H1 (cell line): ENCODE measurements around the gene MREG. TPM values are rescaled to one million over a fixed set of nuclear protein-coding genes. Genes with fewer than 3 reads are reported as not detected.

ENCODE experiments used
- CTCF ChIA-PET: fragments of 300-600 bp; sonication (Branson Sonifier 250); formaldehyde crosslinking; loops from one replicate; lab custom pipeline; 2021; ENCODE audit not compliant: partially characterized antibody; lab: Charles Lee
- POLR2A ChIA-PET: fragments of 300-600 bp; sonication (Branson Sonifier 250); formaldehyde crosslinking; loops from one replicate; lab custom pipeline; 2021; ENCODE audit warnings: inconsistent platforms; ENCODE audit not compliant: partially characterized antibody; lab: Charles Lee
- DNase-seq, 2 experiments: peaks; one replicate each; pipeline versions ENCODE4 v3.0.0 to v3.0.0-alpha.2; 2010 to 2022; ENCODE audit warnings: low spot score in 2 of 2, low read depth in 1 of 2, mixed read lengths in 1 of 2
- FAIRE-seq: peaks from 2 replicates; lab custom pipeline; 2011; peaks lifted over from hg19 to GRCh38; lab: Jason Lieb, UNC
- H2AFZ ChIP-seq: 2 replicates; pipeline ENCODE4 v1.8.1; 2012; ENCODE audit warnings: low read length, inconsistent platforms
- H2AK5ac ChIP-seq: 2 replicates; pipeline ENCODE4 v1.6.1; 2013; ENCODE audit warnings: low read depth, low read length
- H2BK120ac ChIP-seq: replicated peaks from 2 replicates; pipeline ENCODE3; 2013; ENCODE audit warnings: low read depth, low read length, inconsistent platforms
- H2BK12ac ChIP-seq: 2 replicates; pipeline ENCODE4 v1.6.1; 2013; ENCODE audit warnings: low read depth, low read length
- H2BK15ac ChIP-seq: 2 replicates; pipeline ENCODE4 v1.6.1; 2013; ENCODE audit warnings: low read length
- H2BK20ac ChIP-seq: 2 replicates; pipeline ENCODE4 v1.6.1; 2013; ENCODE audit warnings: low read length
- H2BK5ac ChIP-seq: 2 replicates; pipeline ENCODE4 v1.6.1; 2013; ENCODE audit warnings: low read depth, low read length
- H3K14ac ChIP-seq: 2 replicates; pipeline ENCODE4 v1.6.1; 2013; ENCODE audit warnings: inconsistent platforms; ENCODE audit not compliant: insufficient read length
- H3K18ac ChIP-seq: 2 replicates; pipeline ENCODE4 v1.6.1; 2013; ENCODE audit warnings: low read length; ENCODE audit errors: extremely low read depth
- H3K23ac ChIP-seq: 2 replicates; pipeline ENCODE4 v1.6.1; 2013; ENCODE audit warnings: inconsistent platforms; ENCODE audit not compliant: insufficient read length
- H3K23me2 ChIP-seq: 2 replicates; pipeline ENCODE4 v1.6.1; 2013; ENCODE audit warnings: low read depth, low read length
- H3K27ac ChIP-seq: 2 replicates; pipeline ENCODE4 v1.6.1; 2011; ENCODE audit warnings: low read depth, low read length, inconsistent platforms
- H3K27me3 ChIP-seq, 4 experiments: replicated peaks in 1 of 4; 1 replicate in 1 of 4; 2 replicates in 3 of 4; pipeline versions ENCODE4 v1.6.1 to v1.8.1; 2011 to 2013; ENCODE audit warnings: low read length in 3 of 4, mild to moderate bottlenecking in 3 of 4, inconsistent platforms in 2 of 4, mixed read lengths in 2 of 4, moderate library complexity in 1 of 4; ENCODE audit not compliant: control insufficient read depth in 3 of 4, insufficient read depth in 3 of 4; ENCODE audit errors: extremely low read depth in 1 of 4
- H3K36me3 ChIP-seq, 4 experiments: 2 replicates each; pipeline versions ENCODE4 v1.6.1 to v1.8.1; 2011 to 2013; ENCODE audit warnings: mild to moderate bottlenecking in 4 of 4, low read length in 3 of 4, moderate library complexity in 2 of 4, control low read depth in 1 of 4, inconsistent platforms in 1 of 4; ENCODE audit not compliant: insufficient read depth in 4 of 4, control insufficient read depth in 2 of 4
- H3K4ac ChIP-seq: replicated peaks from 2 replicates; pipeline ENCODE3; 2013; ENCODE audit warnings: low read length, low read depth, mixed read lengths, inconsistent platforms; ENCODE audit not compliant: insufficient read length
- H3K4me1 ChIP-seq, 4 experiments: replicated peaks in 1 of 4; 1 replicate in 1 of 4; 2 replicates in 3 of 4; pipeline versions ENCODE4 v1.6.1 to v1.8.1; 2011 to 2013; ENCODE audit warnings: low read length in 3 of 4, inconsistent platforms in 2 of 4, mixed read lengths in 1 of 4; ENCODE audit not compliant: insufficient read depth in 4 of 4, control insufficient read depth in 3 of 4
- H3K4me2 ChIP-seq, 2 experiments: 2 replicates each; pipeline versions ENCODE4 v1.6.1 to v1.8.1; 2011 to 2013; ENCODE audit warnings: low read depth in 2 of 2, low read length in 2 of 2, control low read depth in 1 of 2, inconsistent platforms in 1 of 2, mild to moderate bottlenecking in 1 of 2; ENCODE audit not compliant: insufficient read depth in 1 of 2
- H3K4me3 ChIP-seq, 4 experiments: fragments of 200-600, 300-600 bp in 1 of 4; sonication (generic), shearing (Covaris generic), sonication (Bioruptor Twin) in 1 of 4; 2 replicates each; pipeline versions ENCODE4 v1.5.1 to v1.8.1; 2011 to 2016; ENCODE audit warnings: low read length in 4 of 4, low read depth in 3 of 4, control low read depth in 2 of 4, inconsistent platforms in 2 of 4, mild to moderate bottlenecking in 2 of 4, mixed read lengths in 1 of 4, moderate library complexity in 1 of 4; ENCODE audit not compliant: insufficient read depth in 2 of 4; ENCODE audit errors: extremely low read depth in 1 of 4
- H3K56ac ChIP-seq: replicated peaks from 2 replicates; pipeline ENCODE3; 2013; ENCODE audit warnings: low read depth, mild to moderate bottlenecking, mixed read lengths, low read length, inconsistent platforms; ENCODE audit not compliant: insufficient read length
- H3K79me1 ChIP-seq: 2 replicates; pipeline ENCODE4 v1.6.1; 2013; ENCODE audit warnings: low read depth, low read length, control low read depth
- H3K79me2 ChIP-seq, 2 experiments: 2 replicates each; pipeline versions ENCODE4 v1.6.1 to v1.8.1; 2012 to 2013; ENCODE audit warnings: low read length in 2 of 2, mild to moderate bottlenecking in 2 of 2, inconsistent platforms in 1 of 2; ENCODE audit not compliant: insufficient read depth in 2 of 2, control insufficient read depth in 1 of 2
- H3K9ac ChIP-seq, 4 experiments: replicated peaks in 1 of 4; 1 replicate in 1 of 4; 2 replicates in 3 of 4; pipeline versions ENCODE4 v1.6.1 to v1.8.1; 2011 to 2013; ENCODE audit warnings: low read depth in 3 of 4, low read length in 3 of 4, control low read depth in 2 of 4, mild to moderate bottlenecking in 2 of 4, moderate library complexity in 2 of 4, inconsistent platforms in 1 of 4; ENCODE audit errors: extremely low read depth in 1 of 4
- H3K9me3 ChIP-seq, 2 experiments: 2 replicates each; pipeline versions ENCODE4 v1.6.1 to v1.8.1; 2012 to 2013; ENCODE audit warnings: mild to moderate bottlenecking in 2 of 2, moderate library complexity in 2 of 2, control low read depth in 1 of 2, inconsistent platforms in 1 of 2, low read depth in 1 of 2, low read length in 1 of 2, mixed read lengths in 1 of 2; ENCODE audit not compliant: insufficient read depth in 2 of 2
- H4K20me1 ChIP-seq, 2 experiments: replicated peaks in 1 of 2; 2 replicates each; pipeline versions ENCODE3 to v1.8.1; 2011 to 2013; ENCODE audit warnings: inconsistent platforms in 2 of 2, low read length in 2 of 2, mild to moderate bottlenecking in 1 of 2; ENCODE audit not compliant: insufficient read depth in 2 of 2, control insufficient read depth in 1 of 2
- H4K5ac ChIP-seq: 2 replicates; pipeline ENCODE4 v1.6.1; 2013; ENCODE audit warnings: low read length, low read depth, mixed read lengths, inconsistent platforms; ENCODE audit not compliant: insufficient read length
- H4K8ac ChIP-seq: 2 replicates; pipeline ENCODE4 v1.8.0; 2013; ENCODE audit warnings: mild to moderate bottlenecking, moderate library complexity, low read length, inconsistent platforms; ENCODE audit not compliant: insufficient read depth; ENCODE audit errors: extremely low read depth
- H4K91ac ChIP-seq: replicated peaks from 2 replicates; pipeline ENCODE3; 2013; ENCODE audit warnings: low read length, mixed read lengths, inconsistent platforms; ENCODE audit not compliant: insufficient read length
- BCL11A ChIP-seq, 2 experiments: IDR thresholded peaks; one replicate each; pipeline ENCODE4 v1.6.1; 2011; ENCODE audit warnings: low read depth in 2 of 2, low read length in 2 of 2, mild to moderate bottlenecking in 2 of 2
- CBX5 ChIP-seq: fragments of 300-800, 300-1000 bp; sonication (generic); IDR thresholded peaks from 2 replicates; pipeline ENCODE4 v1.7.1; 2016; ENCODE audit warnings: antibody characterized with exemption, low read length, low read depth
- CTBP2 ChIP-seq: IDR thresholded peaks from 2 replicates; pipeline ENCODE4 v1.7.0; 2011; ENCODE audit warnings: borderline replicate concordance, mild to moderate bottlenecking, moderate library complexity, mixed read lengths, low read length; ENCODE audit not compliant: insufficient read depth, insufficient read length
- E2F6 ChIP-seq: IDR thresholded peaks from 2 replicates; pipeline ENCODE4 v1.6.1; 2012; ENCODE audit warnings: inconsistent platforms
- POLR2AphosphoS5 ChIP-seq: IDR thresholded peaks from 2 replicates; pipeline ENCODE4 v1.6.1; 2011; ENCODE audit warnings: low read depth, low read length
- POU5F1 ChIP-seq: IDR thresholded peaks from 2 replicates; pipeline ENCODE4 v1.6.1; 2011; ENCODE audit warnings: low read depth, mild to moderate bottlenecking, low read length, moderate library complexity
- TCF12 ChIP-seq: IDR thresholded peaks from 2 replicates; pipeline ENCODE4 v1.6.1; 2011; ENCODE audit warnings: low read depth, mild to moderate bottlenecking, low read length
- YY1 ChIP-seq: IDR thresholded peaks from 2 replicates; pipeline ENCODE4 v1.6.1; 2011; ENCODE audit warnings: low read depth, mild to moderate bottlenecking, low read length
- WGBS, 2 experiments: shearing (Covaris generic) in 1 of 2; methylation state at CpG; one replicate each; pipeline versions ENCODE4 v1.1.6 to v1.1.7; 2013 to 2015; ENCODE audit warnings: low lambda C conversion rate in 2 of 2, mixed read lengths in 2 of 2, inconsistent platforms in 1 of 2, low coverage in 1 of 2, missing lambda C conversion rate in 1 of 2; ENCODE audit not compliant: insufficient replicate concordance in 2 of 2, insufficient coverage in 1 of 2, insufficient read length in 1 of 2; ENCODE audit errors: extremely low coverage in 1 of 2, missing lambda C conversion rate in 1 of 2; 5-methylcytosine and 5-hydroxymethylcytosine counted together
- long read RNA-seq, 2 experiments: library from RNA in 1 of 2; library from capped mRNA in 1 of 2; stranded (forward); transcript quantifications; one replicate each; pipeline ENCODE4 v2.0.0, GENCODE V29; 2021; ENCODE audit warnings: inconsistent platforms in 1 of 2
- polyA minus RNA-seq, 3 experiments: library from RNA; depleted of rRNA, polyadenylated mRNA; stranded (reverse); fragments of >200 nt; gene quantifications; 1 replicate in 2 of 3; 2 replicates in 1 of 3; pipeline ENCODE4 v1.2.3, GENCODE V29; 2011
- polyA plus RNA-seq, 7 experiments: library from polyadenylated mRNA; depleted of rRNA in 3 of 7; stranded (reverse) in 5 of 7; unstranded in 2 of 7; fragments of >200 nt in 5 of 7; fragments of 200-250 nt in 2 of 7; gene quantifications; 1 replicate in 5 of 7; 2 replicates in 1 of 7; 4 replicates in 1 of 7; pipeline versions ENCODE4 v1.2.1 to v1.2.3, GENCODE V29; 2011 to 2013; ENCODE audit warnings: missing spikeins in 2 of 7, mixed read lengths in 2 of 7
- total RNA-seq: library from RNA; stranded (reverse); fragmentation: NEBNext Ultra II Directional; extraction: Animal tissue kit (Norgen Biotek cat#: 25700); gene quantifications from 2 replicates; pipeline ENCODE4 v1.2.1, GENCODE V29; 2021

MREG gene
- 28.4 and 31.9 TPM in 2 replicates for total RNA-seq
- polyA plus RNA-seq (2011; rRNA removed), result 5.7 and 7.5 TPM in 2 replicates
- 9.8 TPM for polyA plus RNA-seq (2011; cell fraction: cytosol; rRNA removed)
- 10.7 TPM for polyA plus RNA-seq (2011; cell fraction: nucleus; rRNA removed)
- 15.4 to 24.4 TPM (median 17.9 TPM) in 4 replicates for polyA plus RNA-seq (2012, experiment 1 of 2)
- polyA plus RNA-seq (2012, experiment 2 of 2), result 13.0 TPM
- 14.0 TPM for polyA plus RNA-seq (2013, experiment 1 of 2)
- polyA plus RNA-seq (2013, experiment 2 of 2), result 13.2 TPM
- polyA minus RNA-seq (2011; rRNA and poly(A)+ RNA removed), result 14.5 and 20.8 TPM in 2 replicates
- polyA minus RNA-seq (2011; cell fraction: cytosol; rRNA and poly(A)+ RNA removed), result 11.8 TPM
- polyA minus RNA-seq (2011; cell fraction: nucleus; rRNA and poly(A)+ RNA removed), result 18.4 TPM
- long read RNA-seq, experiment 1, partial matches to known transcripts, result 0 of 29 reads
- long read RNA-seq, experiment 1, other reads (novel, unspliced or antisense), result 28 of 29 reads
- long read RNA-seq, experiment 2, partial matches to known transcripts, result 1 of 1 reads
- long read RNA-seq, experiment 2, other reads (novel, unspliced or antisense), result 0 of 1 reads

DNA sequence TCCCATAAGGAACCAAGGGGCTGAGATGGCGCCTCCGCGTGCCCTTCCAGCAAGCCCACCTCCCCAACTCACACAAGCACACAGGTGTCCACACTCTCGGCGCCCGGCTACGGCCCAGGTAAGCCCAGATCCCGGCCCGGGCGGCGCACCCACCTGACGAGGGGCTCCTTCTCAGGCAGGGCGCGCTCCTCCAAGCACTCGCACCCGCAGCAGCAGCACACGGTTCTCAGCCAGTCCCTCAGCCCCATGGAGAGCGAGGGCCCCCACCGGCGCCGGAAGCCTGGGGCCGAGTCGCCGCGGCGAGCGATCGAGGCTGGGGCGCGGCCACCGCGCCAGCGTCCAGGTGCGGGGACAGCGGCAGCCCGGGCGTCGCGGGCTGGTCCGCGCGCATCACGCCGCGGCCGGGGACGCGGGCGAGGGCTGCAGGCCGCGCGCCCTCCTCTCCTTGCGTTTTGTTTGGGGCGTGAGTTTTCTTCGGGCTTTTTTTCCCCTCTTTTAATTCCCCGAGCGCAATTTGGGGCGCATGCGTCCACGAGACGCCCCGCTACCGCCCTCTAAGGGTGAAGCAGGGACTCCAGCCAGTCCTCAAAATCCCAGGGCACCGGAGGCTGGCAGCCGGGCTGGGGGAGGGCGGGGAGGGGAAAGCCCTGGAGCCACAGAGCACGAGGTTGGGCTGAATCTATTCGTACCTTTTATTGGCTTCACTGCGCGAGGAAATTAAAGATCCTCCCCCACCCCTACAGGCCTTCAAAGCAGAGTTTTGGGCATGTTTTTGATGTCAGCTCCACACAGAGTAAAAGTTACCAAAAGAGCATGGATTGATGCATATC lies at the start of gene MREG:
Gene MREG (minus strand): TSS at position 472 of the 830 bp plus-strand sequence. CDS start 224 bp downstream, at position 248.
- Histone ChIP-seq H2BK20ac (no peak within 1 kb of the TSS), H3K79me2 (peaks cover 0 to 37% of the 10 kb centered on the region in 2 experiments; a peak in 3 of 4 replicates), H3K4me2 (peak within 1 kb of the TSS; percentile 68 to 69), H2BK120ac (no peak within 1 kb of the TSS), H2AFZ (peak within 1 kb of the TSS; percentile 69), H3K14ac (no peak within 1 kb of the TSS), H2BK12ac (no peak within 1 kb of the TSS), H4K91ac (peak within 1 kb of the TSS; percentile 4), H3K79me1 (no peaks in the 10 kb centered on the region), H2BK15ac (no peak within 1 kb of the TSS), H3K27me3 (no peaks in the 10 kb centered on the region), H3K23me2 (peaks cover 2% of the 10 kb centered on the region; the same call in 1 of the 2 replicates), H4K5ac (peak within 1 kb of the TSS; percentile 83), H3K9me3 (no peaks in the 10 kb centered on the region), H3K4me1 (peaks cover 0 to 3% (median 2%) of the 10 kb centered on the region in 4 experiments; a peak in 4 of 7 replicates), H3K27ac (peak within 1 kb of the TSS; percentile 86), H3K56ac (peak within 1 kb of the TSS; percentile 50), H4K20me1 (no peaks in the 10 kb centered on the region), H3K36me3 (no peaks in the 10 kb centered on the region), H3K4ac (no peak within 1 kb of the TSS), H3K18ac (peak within 1 kb of the TSS; percentile 82), H3K23ac (no peak within 1 kb of the TSS), H2AK5ac (no peak within 1 kb of the TSS; the same call in 1 of the 2 replicates), H2BK5ac (peak within 1 kb of the TSS; percentile 87), H3K9ac (peak within 1 kb of the TSS; percentile 68 to 88 (median 86)), H3K4me3 (peak within 1 kb of the TSS; percentile 55 to 87 (median 80)), H4K8ac (peak within 1 kb of the TSS; percentile 93)
- DNase-seq, result peak; percentile 62 to 93
- no peak for FAIRE-seq
- 1% methylated on average over 53 of the region's 70 CpGs; no CpG with 5 or more reads in 1 of the 2 experiments for WGBS, 2 experiments
- ChIA-PET POLR2A (interaction anchor here (0.7 to 2.1 kb wide), 6 partner anchors 7 to 198 kb away, joined by 3 to 9 read pairs (median 4); no protein-coding TSS in a partner anchor), CTCF (interaction anchor here (0.7 to 2.3 kb wide), 12 partner anchors 7 to 1734 kb away, joined by 3 to 20 read pairs (median 6); no protein-coding TSS in a partner anchor)
- no peak for TF ChIP-seq POU5F1
- TF ChIP-seq TCF12, result no peak
- peak; percentile 69; the same call in 1 of the 2 replicates for TF ChIP-seq POLR2AphosphoS5
- TF ChIP-seq BCL11A (IDR thresholded peaks at IDR 0.05; ENCODE audit: low read depth in 2 of 2, low read length in 2 of 2), result no peak
- no peak for TF ChIP-seq CTBP2
- TF ChIP-seq E2F6, result peak; percentile 74
- 0 out of 2 replicates have a peak, but pooled peaks have one; percentile 8 for TF ChIP-seq YY1
- TF ChIP-seq CBX5, result no peak
